Measurements from ENCODE around the gene RAP1B. TPM values are rescaled to one million over a fixed set of nuclear protein-coding genes. Genes with fewer than 3 reads are reported as not detected.

Gene RAP1B
- total and polyA plus RNA-seq, 9 donors: 81.8 to 195 (median 107) TPM

DNA sequence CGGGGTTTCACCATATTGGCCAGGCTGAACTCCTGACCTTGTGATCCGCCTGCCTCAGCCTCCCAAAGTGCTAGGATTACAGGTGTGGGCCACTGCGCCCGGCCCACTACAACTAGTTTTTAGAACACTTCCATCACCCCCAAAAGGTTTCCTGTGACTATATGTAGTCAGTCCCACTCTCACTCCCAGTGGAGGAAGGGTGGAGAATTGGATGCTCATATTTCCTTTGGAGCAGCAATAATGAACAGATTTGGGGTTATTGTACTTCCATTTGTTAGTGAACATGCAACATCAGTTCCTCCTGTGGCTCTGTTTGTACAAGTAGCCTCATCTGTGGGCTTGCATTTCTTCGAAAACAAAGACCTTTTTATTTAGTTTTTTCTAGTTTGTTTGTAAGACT lies 35.8 kb downstream of the RAP1B start:
- TF ChIP-seq EP300 (IDR thresholded peaks at IDR 0.05): no peak
- TF ChIP-seq POLR2A (IDR thresholded peaks at IDR 0.05): no peak
- TF ChIP-seq, protein P1, sequence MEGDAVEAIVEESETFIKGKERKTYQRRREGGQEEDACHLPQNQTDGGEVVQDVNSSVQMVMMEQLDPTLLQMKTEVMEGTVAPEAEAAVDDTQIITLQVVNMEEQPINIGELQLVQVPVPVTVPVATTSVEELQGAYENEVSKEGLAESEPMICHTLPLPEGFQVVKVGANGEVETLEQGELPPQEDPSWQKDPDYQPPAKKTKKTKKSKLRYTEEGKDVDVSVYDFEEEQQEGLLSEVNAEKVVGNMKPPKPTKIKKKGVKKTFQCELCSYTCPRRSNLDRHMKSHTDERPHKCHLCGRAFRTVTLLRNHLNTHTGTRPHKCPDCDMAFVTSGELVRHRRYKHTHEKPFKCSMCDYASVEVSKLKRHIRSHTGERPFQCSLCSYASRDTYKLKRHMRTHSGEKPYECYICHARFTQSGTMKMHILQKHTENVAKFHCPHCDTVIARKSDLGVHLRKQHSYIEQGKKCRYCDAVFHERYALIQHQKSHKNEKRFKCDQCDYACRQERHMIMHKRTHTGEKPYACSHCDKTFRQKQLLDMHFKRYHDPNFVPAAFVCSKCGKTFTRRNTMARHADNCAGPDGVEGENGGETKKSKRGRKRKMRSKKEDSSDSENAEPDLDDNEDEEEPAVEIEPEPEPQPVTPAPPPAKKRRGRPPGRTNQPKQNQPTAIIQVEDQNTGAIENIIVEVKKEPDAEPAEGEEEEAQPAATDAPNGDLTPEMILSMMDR (IDR thresholded peaks at IDR 0.05): no peak
- Histone ChIP-seq H3K36me3 (no peaks in the 10 kb centered on the region), H3K4me1 (ENCODE audit: insufficient read depth) (peaks cover 3% of the 10 kb centered on the region), H3K4me3 (no peak overlapping the region), H3K27me3 (no peaks in the 10 kb centered on the region), H3K9me3 (no peaks in the 10 kb centered on the region), H3K27ac (no peak overlapping the region)
- intact Hi-C loops (cut with DNase I): no loop called here
- no peak for DNase-seq
- WGBS, 3 donors: 95 to 97% (median 96%) methylated on average over 5 of the region's 5 CpGs

DNA sequence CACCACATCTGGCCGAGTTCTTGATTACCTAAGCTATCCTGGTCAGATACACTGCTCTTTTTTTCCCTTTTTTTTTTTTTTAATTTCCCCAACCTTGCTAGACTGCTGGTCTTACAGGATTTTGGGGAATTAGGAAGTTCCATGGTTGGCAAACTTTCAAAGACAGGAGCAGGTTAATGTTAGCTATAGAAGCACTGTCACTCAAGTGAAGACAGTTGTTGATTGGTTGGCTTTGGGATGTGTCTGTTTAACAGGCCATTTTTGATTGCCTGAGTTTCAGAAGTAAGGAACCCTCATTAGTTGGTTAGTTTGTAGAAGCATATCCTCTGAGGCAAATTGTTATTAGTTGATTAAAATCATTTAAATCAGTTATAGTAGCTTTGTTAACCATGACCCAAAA lies 36.8 kb downstream of the RAP1B start:
- TF ChIP-seq, protein P1 (IDR thresholded peaks at IDR 0.05): no peak
- TF ChIP-seq EP300 (IDR thresholded peaks at IDR 0.05): no peak
- TF ChIP-seq POLR2A (IDR thresholded peaks at IDR 0.05): no peak
- no peaks in the 10 kb centered on the region for H3K9me3 ChIP-seq
- H3K4me1 ChIP-seq (ENCODE audit: insufficient read depth): peaks cover 3% of the 10 kb centered on the region
- no peak for DNase-seq
- H3K36me3 ChIP-seq: no peaks in the 10 kb centered on the region
- H3K27ac ChIP-seq: no peak overlapping the region
- WGBS, 3 donors: 76 to 88% (median 81%) methylated on average over 1 of the region's 1 CpG
- H3K27me3 ChIP-seq: no peaks in the 10 kb centered on the region
- intact Hi-C loops (cut with DNase I): no loop called here
- H3K4me3 ChIP-seq: no peak overlapping the region

DNA sequence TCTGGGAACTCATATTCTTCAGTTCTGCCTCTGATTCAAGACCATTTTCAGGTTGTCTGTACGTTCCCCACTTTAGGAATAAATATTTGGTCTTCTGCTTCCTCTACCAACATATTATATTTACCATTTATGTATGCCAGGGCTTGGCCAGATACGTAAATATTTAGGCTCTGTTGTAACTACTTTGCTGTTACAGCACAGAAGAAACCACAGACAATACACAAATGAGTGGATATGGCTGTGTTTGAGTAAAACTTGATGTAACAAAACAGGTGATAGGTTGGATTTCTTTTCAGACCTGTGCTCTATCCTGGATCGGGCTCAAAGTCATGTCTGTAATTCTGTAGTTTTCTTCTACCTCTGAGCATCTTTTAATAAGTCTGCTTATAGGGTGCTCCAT lies 37.5 kb downstream of the RAP1B start:
- no peak for DNase-seq
- WGBS, 3 donors: 73 to 83% (median 76%) methylated on average over 3 of the region's 3 CpGs
- Histone ChIP-seq H3K4me1 (ENCODE audit: insufficient read depth) (no peaks in the 10 kb centered on the region), H3K4me3 (no peak overlapping the region), H3K9me3 (no peaks in the 10 kb centered on the region), H3K27ac (no peak overlapping the region), H3K36me3 (no peaks in the 10 kb centered on the region), H3K27me3 (no peaks in the 10 kb centered on the region)
- intact Hi-C loops (cut with DNase I): no loop called here
- no peak for TF ChIP-seq POLR2A (IDR thresholded peaks at IDR 0.05)
- TF ChIP-seq, protein P1 (IDR thresholded peaks at IDR 0.05): no peak
- no peak for TF ChIP-seq EP300 (IDR thresholded peaks at IDR 0.05)

DNA sequence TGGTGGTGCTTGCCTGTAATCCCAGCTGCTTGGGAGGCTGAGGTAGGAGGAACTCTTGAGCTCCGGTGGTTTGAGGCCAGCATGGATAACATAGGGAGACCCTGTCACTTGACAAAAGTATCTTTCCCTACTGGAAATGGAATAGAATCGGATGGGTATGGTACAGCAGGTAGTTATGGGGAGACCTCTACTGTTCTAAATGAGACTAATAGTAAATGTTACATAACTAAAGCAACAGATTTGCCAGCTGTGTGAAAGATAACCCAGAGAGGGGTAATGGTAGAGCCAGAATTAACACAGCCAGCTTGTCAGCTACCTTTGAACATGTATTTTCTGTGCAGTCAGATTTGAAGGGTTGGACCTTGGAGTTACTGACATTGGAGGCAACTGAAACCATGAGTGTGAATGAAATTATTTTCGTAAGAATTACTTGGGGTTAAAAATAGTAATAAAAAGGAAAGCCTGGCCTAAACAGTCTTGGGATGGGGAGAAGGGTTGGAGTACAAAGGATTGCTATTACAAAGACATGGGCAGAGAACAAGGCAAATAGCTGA lies 54.4 kb downstream of the RAP1B start:
- intact Hi-C loops (cut with DNase I): no loop called here
- TF ChIP-seq, protein P1 (IDR thresholded peaks at IDR 0.05): no peak
- TF ChIP-seq POLR2A (IDR thresholded peaks at IDR 0.05) (no peak), EP300 (IDR thresholded peaks at IDR 0.05) (no peak)
- H3K4me1 ChIP-seq (ENCODE audit: insufficient read depth): no peaks in the 10 kb centered on the region
- no peak overlapping the region for H3K4me3 ChIP-seq
- no peaks in the 10 kb centered on the region for H3K27me3 ChIP-seq
- WGBS, 3 donors: 52 to 56% (median 55%) methylated on average over 3 of the region's 3 CpGs
- H3K27ac ChIP-seq: no peak overlapping the region
- DNase-seq: no peak
- H3K36me3 ChIP-seq: no peaks in the 10 kb centered on the region
- no peaks in the 10 kb centered on the region for H3K9me3 ChIP-seq

Data from ovary (tissue), 9 donors.